Epithelial cell of proximal tubule (primary cell): ENCODE results near the gene KLHL26. TPM values are rescaled to one million over a fixed set of nuclear protein-coding genes. Genes with fewer than 3 reads are reported as not detected.

ENCODE experiments used
- DNase-seq: peaks from one replicate; pipeline ENCODE4 v3.0.0-alpha.2; 2011; ENCODE audit warnings: low read depth
- H3K4me3 ChIP-seq: 2 replicates; pipeline ENCODE4 v1.5.1; 2011; ENCODE audit warnings: low read depth, mild to moderate bottlenecking, low read length
- CTCF ChIP-seq: conservative IDR thresholded peaks from 2 replicates; pipeline ENCODE4 v1.5.1; 2012; ENCODE audit warnings: low read depth, mild to moderate bottlenecking, low read length
- total RNA-seq: library from RNA; depleted of rRNA; stranded (reverse); fragments of >200 nt; gene quantifications from 2 replicates; pipeline ENCODE4 v1.2.3, GENCODE V29; 2015

KLHL26 gene
- total RNA-seq, 1 donor from 2014 or later = 16.5 TPM

GRCh38 chr19:18647371-18647767 is 10.5 kb downstream of the KLHL26 start:
- DNase-seq = no peak
- H3K4me3 ChIP-seq = no peak overlapping the region
- no peak for TF ChIP-seq CTCF

GRCh38 chr19:18647807-18648206 is 11.0 kb downstream of the KLHL26 start:
- TF ChIP-seq CTCF = no peak

GRCh38 chr19:18648973-18649315 is 12.1 kb downstream of the KLHL26 start:
- no peak overlapping the region for H3K4me3 ChIP-seq
- TF ChIP-seq CTCF = no peak
- DNase-seq = no peak

More at GRCh38 chr19:18647807-18648206, 11.0 kb downstream of the KLHL26 start:
- no peak overlapping the region for H3K4me3 ChIP-seq
- no peak for DNase-seq

GRCh38 chr19:18649371-18650020 is 12.7 kb downstream of the KLHL26 start:
- no peak for TF ChIP-seq CTCF
- DNase-seq = no peak
- no peak overlapping the region for H3K4me3 ChIP-seq

GRCh38 chr19:18650021-18650390 is 13.2 kb downstream of the KLHL26 start:
- H3K4me3 ChIP-seq = no peak overlapping the region
- DNase-seq = no peak
- TF ChIP-seq CTCF = no peak

- DNase-seq = no peak
- TF ChIP-seq CTCF = no peak
- H3K4me3 ChIP-seq = no peak overlapping the region
Observed at GRCh38 chr19:18650468-18651041, 13.7 kb downstream of the KLHL26 start.

- TF ChIP-seq CTCF = no peak
- no peak for DNase-seq
- H3K4me3 ChIP-seq = no peak overlapping the region
Observed at GRCh38 chr19:18651300-18651699, 14.5 kb downstream of the KLHL26 start.
